ENCODE data around the gene NID1.

NID1 gene, protein sequence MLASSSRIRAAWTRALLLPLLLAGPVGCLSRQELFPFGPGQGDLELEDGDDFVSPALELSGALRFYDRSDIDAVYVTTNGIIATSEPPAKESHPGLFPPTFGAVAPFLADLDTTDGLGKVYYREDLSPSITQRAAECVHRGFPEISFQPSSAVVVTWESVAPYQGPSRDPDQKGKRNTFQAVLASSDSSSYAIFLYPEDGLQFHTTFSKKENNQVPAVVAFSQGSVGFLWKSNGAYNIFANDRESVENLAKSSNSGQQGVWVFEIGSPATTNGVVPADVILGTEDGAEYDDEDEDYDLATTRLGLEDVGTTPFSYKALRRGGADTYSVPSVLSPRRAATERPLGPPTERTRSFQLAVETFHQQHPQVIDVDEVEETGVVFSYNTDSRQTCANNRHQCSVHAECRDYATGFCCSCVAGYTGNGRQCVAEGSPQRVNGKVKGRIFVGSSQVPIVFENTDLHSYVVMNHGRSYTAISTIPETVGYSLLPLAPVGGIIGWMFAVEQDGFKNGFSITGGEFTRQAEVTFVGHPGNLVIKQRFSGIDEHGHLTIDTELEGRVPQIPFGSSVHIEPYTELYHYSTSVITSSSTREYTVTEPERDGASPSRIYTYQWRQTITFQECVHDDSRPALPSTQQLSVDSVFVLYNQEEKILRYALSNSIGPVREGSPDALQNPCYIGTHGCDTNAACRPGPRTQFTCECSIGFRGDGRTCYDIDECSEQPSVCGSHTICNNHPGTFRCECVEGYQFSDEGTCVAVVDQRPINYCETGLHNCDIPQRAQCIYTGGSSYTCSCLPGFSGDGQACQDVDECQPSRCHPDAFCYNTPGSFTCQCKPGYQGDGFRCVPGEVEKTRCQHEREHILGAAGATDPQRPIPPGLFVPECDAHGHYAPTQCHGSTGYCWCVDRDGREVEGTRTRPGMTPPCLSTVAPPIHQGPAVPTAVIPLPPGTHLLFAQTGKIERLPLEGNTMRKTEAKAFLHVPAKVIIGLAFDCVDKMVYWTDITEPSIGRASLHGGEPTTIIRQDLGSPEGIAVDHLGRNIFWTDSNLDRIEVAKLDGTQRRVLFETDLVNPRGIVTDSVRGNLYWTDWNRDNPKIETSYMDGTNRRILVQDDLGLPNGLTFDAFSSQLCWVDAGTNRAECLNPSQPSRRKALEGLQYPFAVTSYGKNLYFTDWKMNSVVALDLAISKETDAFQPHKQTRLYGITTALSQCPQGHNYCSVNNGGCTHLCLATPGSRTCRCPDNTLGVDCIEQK

DNA sequence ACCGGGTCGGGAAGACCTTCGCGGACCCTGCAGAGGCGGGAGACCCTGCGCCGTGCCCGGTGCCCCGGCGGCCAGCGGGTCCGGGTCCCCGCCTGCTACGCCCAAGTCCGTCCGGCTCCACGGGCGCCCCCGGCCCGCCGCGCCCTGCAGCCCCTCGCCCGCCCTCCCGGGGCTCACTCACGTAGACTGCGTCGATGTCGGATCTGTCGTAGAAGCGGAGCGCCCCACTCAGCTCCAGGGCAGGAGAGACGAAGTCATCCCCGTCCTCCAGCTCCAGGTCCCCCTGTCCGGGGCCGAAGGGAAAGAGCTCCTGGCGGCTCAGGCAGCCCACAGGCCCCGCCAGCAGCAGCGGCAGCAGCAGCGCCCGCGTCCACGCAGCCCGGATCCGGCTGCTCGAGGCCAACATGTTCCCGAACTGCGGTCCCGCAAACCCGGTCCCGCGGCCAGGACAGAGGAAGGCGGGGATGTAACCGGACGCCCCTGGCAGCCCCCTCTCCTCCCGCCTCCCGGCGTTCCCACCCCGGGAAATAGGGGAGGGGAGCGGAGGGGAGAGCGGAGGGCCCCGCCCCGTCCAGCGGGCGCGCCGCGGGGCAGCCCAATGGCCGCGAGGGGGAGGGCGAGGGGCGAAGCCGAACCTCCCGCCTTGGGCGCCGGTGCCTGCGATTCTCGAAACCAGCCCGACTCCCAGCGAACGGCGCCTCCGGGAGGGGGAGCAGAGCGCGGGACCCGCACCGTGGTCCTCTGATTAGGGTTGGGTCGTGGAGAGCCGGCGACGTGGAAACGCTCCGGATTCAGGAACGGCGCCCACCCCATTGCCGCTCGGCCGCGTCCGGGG, at the start of gene NID1:
NID1 (minus strand) TSS at position 417 of the 835 bp plus-strand sequence; CDS start at position 406, 11 bp downstream.
- peak within 1 kb of the TSS in 20 of 21 experiments; percentile 23 to 92 (median 80) for H3K27ac ChIP-seq
- peak within 1 kb of the TSS; percentile 47 to 79 (median 58) for H3K4me3 ChIP-seq

DNA sequence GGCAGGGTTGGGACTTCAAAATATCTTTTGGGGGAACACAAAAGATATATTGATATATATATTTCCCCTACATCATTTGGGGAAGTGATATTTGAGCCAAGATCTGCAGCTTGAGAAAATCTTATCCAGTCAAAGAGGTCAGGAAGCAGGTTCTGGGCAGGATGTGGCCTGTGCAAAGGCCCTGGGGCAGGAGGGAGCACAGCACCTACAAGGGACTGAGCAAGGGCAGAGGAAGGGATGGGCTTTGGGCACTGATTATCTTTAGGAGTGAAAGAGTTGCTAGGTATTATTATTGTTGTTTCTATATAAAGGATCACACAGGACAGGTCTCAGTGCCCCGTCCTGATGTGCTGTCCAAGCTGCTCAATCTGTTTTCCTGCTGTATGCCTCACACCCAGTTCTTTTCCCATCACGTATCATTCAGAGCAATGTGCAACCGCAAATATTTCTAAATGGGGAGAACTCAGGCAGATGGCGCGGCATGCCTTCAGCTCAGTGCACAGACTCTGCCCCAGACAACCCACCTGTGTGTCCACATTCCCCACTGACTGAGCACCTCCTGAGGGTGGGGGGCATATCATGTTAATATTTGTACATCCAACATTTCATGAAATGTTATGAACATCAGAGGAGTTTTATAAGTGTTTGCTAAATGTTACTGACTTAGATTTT, 49.3 kb upstream of the NID1 start:
- no peak overlapping the region for H3K27ac ChIP-seq
- no peak overlapping the region for H3K4me3 ChIP-seq

DNA sequence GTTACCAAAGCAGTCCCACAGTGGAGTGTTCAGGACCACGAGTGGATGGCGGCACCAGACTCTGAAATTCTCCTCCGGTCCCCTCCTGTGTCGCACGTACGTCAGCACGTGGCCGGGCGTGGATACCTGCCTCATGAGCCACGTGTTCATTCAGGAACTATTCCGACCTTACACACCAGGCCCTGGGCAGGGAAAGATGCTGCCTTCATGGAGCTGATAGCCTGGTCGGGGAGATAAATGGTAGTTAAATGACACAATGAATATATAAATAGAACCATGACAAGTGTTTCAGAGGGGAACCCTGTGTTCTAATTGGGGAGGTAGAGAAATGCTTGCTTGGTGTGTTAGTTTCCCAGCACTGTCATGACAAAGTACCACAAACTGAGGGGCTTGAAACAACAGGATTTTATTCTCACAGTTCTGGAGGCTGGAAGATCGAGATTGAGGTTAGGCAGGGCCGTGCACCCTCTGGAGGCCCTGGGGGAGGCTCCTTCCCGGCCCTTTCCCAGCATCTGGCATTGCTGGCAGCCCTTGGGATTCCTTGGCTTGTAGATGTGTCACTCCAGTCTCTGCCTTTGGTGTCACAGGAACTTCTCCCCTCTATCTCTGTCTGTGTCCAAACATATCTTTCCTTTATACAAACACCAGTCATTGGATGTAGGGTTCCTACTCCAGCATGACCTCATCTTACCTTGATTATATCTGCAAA, 48.6 kb upstream of the NID1 start:
- H3K4me3 ChIP-seq = no peak overlapping the region
- no peak overlapping the region for H3K27ac ChIP-seq

DNA sequence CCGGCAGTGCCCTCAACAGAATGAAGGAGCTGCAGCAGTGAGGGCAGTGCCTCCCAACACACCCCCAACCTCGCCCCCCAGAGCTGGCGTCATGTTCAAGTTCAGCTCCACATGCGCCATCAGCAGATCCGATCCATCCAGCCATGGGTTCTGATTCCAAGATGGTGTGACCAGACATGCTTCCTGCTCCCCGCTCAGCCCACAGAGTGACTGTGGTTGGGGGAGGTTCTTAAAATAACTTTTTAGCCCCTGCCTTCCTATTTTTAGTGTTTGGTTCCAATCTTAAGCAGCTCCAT, 47.4 kb upstream of the NID1 start:
- Histone ChIP-seq H3K27ac (no peak overlapping the region), H3K4me3 (no peak overlapping the region)

DNA sequence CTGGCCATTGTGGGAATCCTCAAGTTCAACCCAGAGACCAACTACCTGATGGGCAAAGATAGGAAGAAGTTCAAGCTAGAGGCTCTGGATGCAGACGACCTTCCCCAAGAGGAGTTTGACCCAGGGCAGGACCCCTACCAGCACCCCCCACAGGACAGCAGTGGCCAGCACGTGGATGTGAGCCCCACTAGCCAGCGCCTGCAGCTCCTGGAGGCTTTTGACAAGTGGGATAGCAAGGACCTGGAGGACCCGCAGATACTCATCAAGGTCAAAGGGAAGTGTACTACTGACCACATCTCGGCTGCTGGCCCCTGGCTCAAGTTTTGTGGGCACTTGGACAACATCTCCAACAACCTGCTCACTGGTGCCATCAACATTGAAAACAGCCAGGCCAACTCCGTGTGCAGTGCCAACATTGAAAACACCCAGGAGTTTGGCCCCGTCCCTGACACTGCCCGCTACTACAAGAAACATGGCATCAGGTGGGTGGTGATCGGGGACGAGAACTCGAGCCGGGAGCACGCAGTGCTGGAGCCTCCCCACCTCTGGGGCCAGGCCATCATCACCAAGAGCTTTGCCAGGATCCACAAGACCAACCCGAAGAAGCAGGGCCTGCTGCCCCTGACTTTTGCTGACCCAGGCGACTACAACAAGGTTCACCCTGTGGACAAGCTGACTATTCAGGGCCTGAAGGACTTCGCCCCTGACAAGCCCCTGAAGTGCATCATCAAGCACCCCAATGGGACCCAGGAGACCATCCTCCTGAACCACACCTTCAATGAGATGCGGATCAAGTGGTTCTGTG, 46.8 kb upstream of the NID1 start:
- H3K27ac ChIP-seq = no peak overlapping the region
- H3K4me3 ChIP-seq = no peak overlapping the region

DNA sequence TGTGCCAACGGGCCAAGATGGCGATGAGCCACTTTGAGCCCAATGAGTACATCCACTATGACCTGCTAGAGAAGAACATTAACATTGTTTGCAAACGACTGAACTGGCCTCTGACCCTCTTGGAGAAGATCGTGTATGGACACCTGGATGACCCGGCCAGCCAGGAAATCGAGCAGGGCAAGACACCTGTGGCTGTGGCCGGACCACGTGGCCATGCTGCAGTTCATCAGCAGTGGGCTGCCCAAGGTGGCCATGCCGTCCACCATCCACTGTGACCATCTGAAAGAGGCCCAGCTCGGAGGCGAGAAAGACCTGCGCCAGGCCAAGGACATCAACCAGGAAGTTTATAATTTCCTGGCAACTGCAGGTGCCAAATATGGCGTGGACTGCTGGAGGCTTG, 45.2 kb upstream of the NID1 start:
- no peak overlapping the region for H3K4me3 ChIP-seq

DNA sequence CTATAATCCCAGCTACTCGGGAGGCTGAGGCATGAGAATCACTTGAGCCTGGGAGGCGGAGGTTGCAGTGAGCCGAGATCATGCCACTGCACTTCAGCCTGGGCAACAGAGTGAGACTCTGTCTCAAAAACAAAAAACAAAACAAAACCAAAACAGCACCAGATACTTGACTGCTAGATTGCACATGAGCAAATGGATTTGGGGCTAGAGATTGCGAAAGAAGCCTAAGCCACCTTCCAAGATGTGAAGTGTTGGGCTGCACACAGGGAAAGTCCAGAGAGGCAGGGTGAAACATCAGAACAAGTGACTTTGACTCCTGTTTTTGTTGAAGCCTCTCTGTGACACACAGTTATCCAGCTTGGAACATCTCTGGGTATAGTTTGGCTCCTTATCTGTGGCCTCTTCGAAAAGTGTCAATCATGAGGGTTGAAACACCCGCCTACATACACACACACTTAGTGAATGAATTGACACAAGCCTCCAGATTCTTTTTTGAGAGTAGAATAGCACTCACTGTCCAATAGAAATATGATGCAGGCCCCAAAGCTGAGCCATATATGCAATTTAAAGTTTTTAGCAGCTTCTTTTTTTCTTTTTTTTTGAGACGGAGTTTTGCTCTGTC, 43.2 kb upstream of the NID1 start:
- H3K27ac ChIP-seq = no peak overlapping the region
- H3K4me3 ChIP-seq = no peak overlapping the region

More for the DNA sequence above, 45.2 kb upstream of the NID1 start:
- no peak overlapping the region for H3K27ac ChIP-seq

DNA sequence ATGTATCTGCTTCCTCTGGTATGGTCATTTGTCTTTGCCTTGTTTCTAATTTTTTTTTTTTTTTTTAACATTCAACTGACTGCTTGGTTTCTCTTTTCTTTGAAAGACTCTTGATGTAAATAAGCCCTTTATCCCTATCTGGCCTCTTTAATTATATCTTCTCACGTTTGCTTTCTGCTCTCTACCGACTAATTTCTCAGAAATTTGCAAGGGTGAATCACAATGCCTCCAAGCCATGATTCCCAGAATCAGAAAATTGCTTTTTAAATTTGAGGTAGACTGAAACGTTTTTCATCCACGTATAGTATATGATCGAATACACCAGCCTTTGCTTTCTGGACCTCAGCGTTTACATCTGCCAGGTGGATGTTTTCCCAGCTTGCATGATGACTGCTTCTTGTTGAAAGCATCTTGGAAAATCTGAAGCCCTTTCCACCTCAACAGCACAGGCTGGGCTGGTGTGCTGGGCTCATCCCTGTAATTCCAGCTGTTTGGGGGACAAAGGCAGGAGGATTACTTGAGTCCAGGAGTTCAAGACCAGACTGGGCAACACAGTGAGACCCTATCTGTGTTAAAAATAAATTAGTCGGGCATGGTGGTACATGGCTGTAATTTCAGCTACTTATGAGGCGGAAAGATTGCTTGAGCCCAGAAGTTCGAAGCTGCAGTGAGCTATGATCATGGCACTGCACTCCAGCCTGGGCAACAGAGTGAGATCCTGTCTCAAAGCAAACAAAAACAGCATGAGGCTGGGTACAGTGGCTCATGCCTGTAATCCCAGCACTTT, 42.4 kb upstream of the NID1 start:
- Histone ChIP-seq H3K4me3 (no peak overlapping the region), H3K27ac (no peak overlapping the region)

DNA sequence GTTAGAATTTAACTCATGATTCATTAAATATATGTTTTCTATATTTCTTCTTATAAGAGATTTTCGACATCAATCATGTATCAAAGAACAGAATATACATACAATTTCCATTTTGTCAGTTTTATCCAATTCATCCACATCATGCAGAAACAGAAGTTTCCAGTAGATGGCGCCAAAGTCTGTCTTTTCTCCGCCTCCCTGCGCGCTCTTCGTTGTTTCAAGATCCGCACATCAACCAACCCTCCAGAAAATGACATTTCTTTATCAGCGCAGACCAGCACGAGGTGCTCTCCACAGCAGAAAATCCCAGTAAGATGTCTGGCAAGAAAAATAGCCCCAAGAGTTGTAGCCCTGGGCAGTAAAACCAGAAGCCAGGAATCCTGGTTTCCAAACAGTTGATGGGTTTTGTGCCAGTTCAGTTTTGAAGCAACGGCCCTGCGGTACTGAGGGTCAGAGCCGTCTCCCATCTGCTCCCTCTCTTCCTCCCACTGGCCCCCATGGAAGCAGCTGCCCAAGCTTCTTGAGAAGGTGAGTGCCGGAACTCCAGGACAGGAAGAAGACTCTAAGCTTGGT, 38.8 kb upstream of the NID1 start:
- no peak overlapping the region for H3K4me3 ChIP-seq
- H3K27ac ChIP-seq = no peak overlapping the region

DNA sequence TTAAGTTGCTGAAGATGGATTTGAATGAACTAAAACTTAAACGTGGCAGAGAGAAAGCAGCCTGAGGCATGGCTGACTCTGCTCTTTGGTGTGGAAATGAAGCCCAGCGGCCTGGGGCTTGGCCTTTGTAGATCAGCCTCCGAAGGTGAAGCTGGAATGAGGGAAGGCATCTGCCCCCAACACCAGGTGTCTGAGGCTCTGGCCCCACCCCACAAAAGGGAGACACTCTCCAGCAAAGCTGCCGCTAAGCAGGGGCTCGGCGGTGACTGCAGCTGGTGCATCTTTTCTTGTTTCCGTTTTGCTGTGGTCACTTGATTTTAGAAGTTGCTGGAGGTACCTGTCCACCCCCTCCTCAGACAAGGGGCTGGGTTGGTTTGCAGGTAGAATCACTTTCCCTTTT, 38.2 kb upstream of the NID1 start:
- Histone ChIP-seq H3K27ac (no peak overlapping the region), H3K4me3 (no peak overlapping the region)

DNA sequence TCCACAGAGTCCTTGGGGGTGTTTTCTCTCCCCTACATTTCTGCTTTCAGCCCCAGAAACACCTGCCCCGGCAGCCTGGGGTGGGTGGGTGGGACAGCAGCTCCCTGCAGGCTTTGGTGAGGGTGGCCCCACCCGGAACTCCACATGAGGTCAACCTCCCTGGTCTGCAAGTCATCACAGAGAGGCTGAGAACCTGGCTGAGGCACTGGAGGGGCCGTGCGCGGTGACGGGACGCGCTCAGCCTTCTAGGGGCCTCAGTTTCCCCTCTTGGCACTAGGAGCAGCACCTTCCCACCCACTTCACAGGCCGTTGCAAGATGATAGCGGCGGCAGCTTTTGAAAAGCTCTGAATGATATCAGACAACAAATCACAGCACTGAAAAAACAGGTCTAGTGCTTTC, 37.7 kb upstream of the NID1 start:
- no peak overlapping the region for H3K27ac ChIP-seq
- no peak overlapping the region for H3K4me3 ChIP-seq

DNA sequence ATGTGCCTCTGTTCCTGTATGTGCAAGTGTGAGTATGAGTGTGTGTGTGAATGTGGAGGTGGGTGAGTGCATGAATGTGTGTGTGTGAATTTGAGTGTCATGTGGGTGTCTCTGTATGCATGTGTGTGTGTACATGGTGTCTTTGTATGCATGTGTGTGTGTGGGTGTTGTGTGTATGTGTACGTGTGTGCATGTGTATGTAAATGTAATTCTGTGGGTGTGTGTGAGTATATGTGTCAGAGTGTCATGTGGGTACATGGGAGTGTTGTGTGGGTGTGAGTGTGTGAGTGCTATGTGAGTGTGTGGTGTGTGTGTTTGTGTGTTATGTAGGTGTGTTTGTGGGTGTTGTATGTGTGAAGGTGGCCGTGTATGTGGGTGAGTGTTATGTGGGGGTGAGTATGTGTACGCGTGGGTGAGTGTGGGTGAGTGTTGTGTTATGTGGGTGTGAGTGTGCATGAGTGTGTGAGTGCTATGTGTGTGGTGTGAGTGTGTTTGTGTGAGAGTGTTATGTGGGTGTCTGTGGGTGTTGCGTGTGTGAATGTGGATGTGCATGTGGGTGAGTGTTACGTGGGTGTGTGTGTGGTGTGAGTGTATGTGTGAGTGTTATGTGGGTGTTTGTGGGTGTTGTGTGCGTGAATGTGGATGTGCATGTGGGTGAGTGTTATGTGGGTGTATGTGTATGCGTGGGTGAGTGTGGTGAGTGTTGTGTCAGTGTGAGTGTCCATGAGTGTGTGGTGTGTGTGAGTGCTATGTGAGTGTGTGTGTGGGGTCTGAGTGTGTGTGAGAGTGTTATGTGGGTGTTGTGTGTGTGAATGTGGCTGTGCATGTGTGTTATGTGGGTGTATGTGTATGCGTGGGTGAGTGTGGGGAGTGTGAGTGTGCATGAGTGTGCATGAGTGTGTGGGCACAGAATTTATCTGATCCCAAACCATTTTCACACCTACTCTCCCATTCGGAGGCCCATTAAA, 36.6 kb upstream of the NID1 start:
- Histone ChIP-seq H3K27ac (peak overlapping the region in 1 of 21 experiments; percentile 86), H3K4me3 (no peak overlapping the region)

DNA sequence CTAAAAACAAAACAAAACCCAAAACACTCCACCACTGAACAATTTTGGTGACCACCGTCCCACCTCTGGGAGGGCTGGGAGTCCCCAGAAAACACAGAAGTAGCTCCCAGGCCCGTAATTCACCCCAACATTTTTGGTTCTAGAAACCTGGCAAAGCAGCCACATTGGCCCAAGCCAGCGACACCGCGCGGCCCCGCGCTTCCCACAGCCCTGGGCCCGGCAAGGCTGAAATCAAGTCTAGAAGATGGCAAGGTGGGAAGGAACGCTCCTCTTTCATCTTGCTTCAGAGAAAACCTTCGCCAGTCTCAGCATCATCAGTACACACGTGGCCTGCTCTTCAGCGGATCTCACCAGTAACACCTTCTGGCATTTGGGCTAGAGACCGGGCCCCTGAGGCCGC, 35.9 kb upstream of the NID1 start:
- H3K27ac ChIP-seq = peak overlapping the region in 1 of 21 experiments; percentile 86
- no peak overlapping the region for H3K4me3 ChIP-seq

DNA sequence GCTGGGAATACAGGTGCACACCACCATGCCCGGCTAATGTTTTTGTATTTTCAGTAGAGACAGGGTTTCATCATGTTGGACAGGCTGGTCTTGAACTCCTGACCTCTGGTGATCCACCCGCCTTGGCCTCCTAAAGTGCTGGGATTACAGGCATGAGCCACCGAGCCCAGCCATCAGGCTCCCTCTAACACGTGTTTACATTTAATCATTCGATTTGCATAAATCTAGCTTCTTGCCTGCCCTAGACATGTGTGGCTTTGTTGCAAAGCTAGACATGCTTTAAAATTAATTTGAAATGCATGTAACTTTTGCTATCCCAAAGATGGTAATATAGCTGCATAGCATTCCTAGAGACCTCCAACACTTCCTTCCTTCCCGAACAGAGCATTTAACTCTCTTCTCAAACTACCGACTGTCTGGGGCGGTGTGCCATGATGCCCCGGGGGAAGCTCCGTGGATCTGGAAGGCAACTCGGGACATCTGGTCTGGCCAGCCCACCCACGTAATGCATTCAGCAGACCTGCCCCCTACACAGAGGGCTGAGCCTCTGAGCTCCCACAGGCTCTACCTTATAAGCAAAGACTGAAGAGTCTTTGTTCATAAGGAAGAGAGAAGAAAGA, 34.6 kb upstream of the NID1 start:
- no peak overlapping the region for H3K4me3 ChIP-seq
- peak overlapping the region in 2 of 21 experiments; percentile 74 to 86 for H3K27ac ChIP-seq
